B cell (primary cell): ENCODE data around the gene LEMD3. TPM values are rescaled to one million over a fixed set of nuclear protein-coding genes. Genes with fewer than 3 reads are reported as not detected.

Experiments used
- ATAC-seq: fragments of 200-7000 bp; cut with Tn5 transposase; one replicate; pipeline ENCODE4 v1.10.0; 2021; ENCODE audit warnings: low read depth, mild to moderate bottlenecking, moderate number of reproducible peaks, moderate library complexity
- CTCF ChIA-PET: fragments of 350-600 bp; sonication (Branson Sonifier 250); formaldehyde crosslinking; loops from one replicate; lab custom pipeline; 2021; ENCODE audit warnings: antibody characterized with exemption, inconsistent platforms; lab: Charles Lee
- POLR2A ChIA-PET: fragments of 350-600 bp; sonication (Branson Sonifier 250); formaldehyde crosslinking; loops from one replicate; lab custom pipeline; 2021; ENCODE audit warnings: antibody characterized with exemption; lab: Charles Lee
- DNase-seq: peaks from one replicate; pipeline ENCODE4 v3.0.0; 2013
- H2AFZ ChIP-seq: 2 replicates; pipeline ENCODE4 v1.6.1; 2012; ENCODE audit warnings: mild to moderate bottlenecking, low read depth, low read length; ENCODE audit not compliant: insufficient read depth, poor library complexity, severe bottlenecking
- H3K27ac ChIP-seq, 2 donors: 1 replicate in 1 of 2; 2 replicates in 1 of 2; pipeline ENCODE4 v1.5.1; 2012 to 2013; ENCODE audit warnings: low read length in 2 of 2, mild to moderate bottlenecking in 2 of 2, moderate library complexity in 1 of 2
- H3K27me3 ChIP-seq, 4 experiments: fragments of 200-600 bp in 1 of 4; sonication (generic) in 1 of 4; replicated peaks in 1 of 4; 1 replicate in 2 of 4; 2 replicates in 2 of 4; pipeline versions ENCODE4 v1.6.1 to v1.7.0; 2013 to 2016; ENCODE audit warnings: low read length in 3 of 4, mild to moderate bottlenecking in 2 of 4, mixed read lengths in 1 of 4, moderate library complexity in 1 of 4; ENCODE audit not compliant: insufficient read depth in 4 of 4, control insufficient read depth in 3 of 4; ENCODE audit errors: control extremely low read depth in 1 of 4
- H3K36me3 ChIP-seq, 2 experiments: replicated peaks in 1 of 2; 1 replicate in 1 of 2; 2 replicates in 1 of 2; pipeline versions ENCODE4 v1.6.1 to v1.7.1; 2013; ENCODE audit warnings: low read length in 1 of 2; ENCODE audit not compliant: insufficient read depth in 2 of 2, control insufficient read depth in 1 of 2; ENCODE audit errors: control extremely low read depth in 1 of 2, extremely low read depth in 1 of 2
- H3K4me1 ChIP-seq, 2 donors: fragments of 200-600 bp in 1 of 2; sonication (generic) in 1 of 2; 1 replicate in 1 of 2; 2 replicates in 1 of 2; pipeline versions ENCODE4 v1.5.1 to v1.6.1; 2013 to 2017; ENCODE audit warnings: low read length in 2 of 2; ENCODE audit not compliant: control insufficient read depth in 2 of 2, insufficient read depth in 2 of 2
- H3K4me2 ChIP-seq: replicated peaks from 2 replicates; pipeline ENCODE3; 2012; ENCODE audit warnings: mild to moderate bottlenecking, low read depth, low read length; ENCODE audit not compliant: poor library complexity, severe bottlenecking
- H3K4me3 ChIP-seq, 5 experiments: fragments of 200-600 bp in 1 of 5; sonication (generic) in 1 of 5; 1 replicate in 3 of 5; 2 replicates in 2 of 5; pipeline versions ENCODE4 v1.5.1 to v1.7.0; 2011 to 2016; ENCODE audit warnings: low read length in 4 of 5, mild to moderate bottlenecking in 4 of 5, low read depth in 2 of 5, control low read depth in 1 of 5, moderate library complexity in 1 of 5; ENCODE audit not compliant: insufficient read depth in 1 of 5; ENCODE audit errors: control extremely low read depth in 1 of 5, extremely low read depth in 1 of 5
- H3K79me2 ChIP-seq: fragments of 200-600 bp; sonication (generic); one replicate; pipeline ENCODE4 v1.6.0; 2016; ENCODE audit warnings: low read length; ENCODE audit not compliant: control insufficient read depth, insufficient read depth
- H3K9ac ChIP-seq: fragments of 200-600 bp; sonication (generic); 2 replicates; pipeline ENCODE4 v1.6.1; 2017; ENCODE audit warnings: mild to moderate bottlenecking, low read length, moderate library complexity
- H3K9me3 ChIP-seq, 3 donors: one replicate each; pipeline versions ENCODE4 v1.6.1 to v1.7.1; 2013; ENCODE audit warnings: low read length in 2 of 3; ENCODE audit not compliant: control insufficient read depth in 2 of 3, insufficient read depth in 1 of 3; ENCODE audit errors: control extremely low read depth in 1 of 3
- H4K20me1 ChIP-seq: 2 replicates; pipeline ENCODE4 v1.6.0; 2012; ENCODE audit warnings: mild to moderate bottlenecking, low read length; ENCODE audit not compliant: insufficient read depth, control insufficient read depth, poor library complexity, severe bottlenecking
- H3K27ac Mint-ChIP-seq: one replicate; pipeline ENCODE4 v1.8.0; 2021; ENCODE audit warnings: mixed read lengths
- H3K27me3 Mint-ChIP-seq: one replicate; pipeline ENCODE4 v1.8.0; 2021; ENCODE audit warnings: mixed read lengths
- H3K4me1 Mint-ChIP-seq: one replicate; pipeline ENCODE4 v1.8.0; 2021; ENCODE audit warnings: mixed read lengths
- H3K4me3 Mint-ChIP-seq: one replicate; pipeline ENCODE4 v1.8.0; 2021; ENCODE audit warnings: mixed read lengths
- H3K9me3 Mint-ChIP-seq: one replicate; pipeline ENCODE4 v1.8.0; 2022; ENCODE audit warnings: mixed read lengths; ENCODE audit not compliant: insufficient read depth
- EZH2 ChIP-seq: IDR thresholded peaks from 2 replicates; pipeline ENCODE4 v1.6.1; 2012; ENCODE audit warnings: borderline replicate concordance, low read depth, mild to moderate bottlenecking, moderate library complexity, low read length; ENCODE audit not compliant: insufficient read depth, poor library complexity, severe bottlenecking
- WGBS: methylation state at CpG from one replicate; pipeline ENCODE4 v1.1.5; 2013; ENCODE audit warnings: missing lambda C conversion rate; ENCODE audit not compliant: insufficient coverage; 5-methylcytosine and 5-hydroxymethylcytosine counted together
- intact Hi-C: fragments of 100-400 bp; cut with micrococcal nuclease; formaldehyde crosslinking; loops from one replicate; pipeline ENCODE4 v1.10.0; 2022
- polyA plus RNA-seq: library from polyadenylated mRNA; depleted of rRNA; stranded (reverse); fragments of >200 nt; gene quantifications from 2 replicates; pipeline ENCODE4 v1.2.3, GENCODE V29; 2012
- total RNA-seq, 2 donors: library from RNA; stranded (reverse); fragments of 120-200 nt in 1 of 2; gene quantifications; 1 replicate in 1 of 2; 2 replicates in 1 of 2; pipeline versions ENCODE4 v1.2.3 to v1.2.4, GENCODE V29; 2013 to 2022
- TF ChIP-seq, protein P1 (sequence below): fragments of 200-600 bp; IDR thresholded peaks from one replicate; pipeline ENCODE4 v1.8.0; 2022; ENCODE audit warnings: antibody characterized with exemption, mild to moderate bottlenecking

Gene LEMD3
- total and polyA plus RNA-seq, 2 donors (not counting 1 experiment from before 2014, with no cell fraction given): 19.4 to 71.8 TPM

DNA sequence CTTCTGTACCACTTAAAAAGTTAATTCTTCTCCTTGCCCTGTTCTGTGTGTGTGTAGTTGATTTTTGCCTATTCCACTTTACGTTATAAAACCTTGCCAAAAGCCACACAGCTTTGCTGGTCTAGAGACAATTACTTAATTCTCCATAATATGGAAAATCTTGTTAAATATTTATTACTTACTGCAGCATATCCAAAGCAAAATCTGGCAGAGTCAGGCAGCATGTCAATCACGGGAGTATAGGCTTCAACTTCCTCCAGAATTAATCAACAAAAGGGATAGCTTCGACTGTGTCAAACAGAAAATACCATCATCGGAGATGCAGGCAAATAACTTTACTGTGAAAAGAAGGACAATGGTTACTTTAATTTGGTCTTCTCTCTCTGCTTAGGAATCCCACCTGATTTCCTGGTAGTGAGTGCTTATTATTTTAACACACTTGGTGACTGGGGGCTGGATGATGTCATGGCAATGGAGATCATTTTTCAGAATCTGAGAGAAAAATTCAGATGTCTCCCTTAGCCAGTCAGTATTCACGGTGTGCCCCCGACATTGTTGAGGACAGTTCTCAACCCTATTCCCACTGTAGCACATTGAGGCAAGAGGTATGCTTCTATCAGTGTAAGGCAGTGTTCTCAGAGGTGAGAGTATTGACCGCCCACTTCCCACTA is 105.4 kb downstream of the LEMD3 start:
- Mint-ChIP-seq H3K4me1 (peaks cover 9% of the 10 kb centered on the region), H3K9me3 (no peaks in the 10 kb centered on the region), H3K27me3 (peaks cover 29% of the 10 kb centered on the region), H3K4me3 (no peak overlapping the region), H3K27ac (no peak overlapping the region)
- Histone ChIP-seq H3K4me2 (no peak overlapping the region), H3K27me3 (peaks cover 0 to 15% (median 11%) of the 10 kb centered on the region in 4 experiments), H3K4me3 (no peak overlapping the region), H3K9me3 (no peaks in the 10 kb centered on the region), H3K79me2 (no peaks in the 10 kb centered on the region), H2AFZ (no peak overlapping the region), H3K27ac (no peak overlapping the region), H3K9ac (no peak overlapping the region), H3K36me3 (no peaks in the 10 kb centered on the region), H4K20me1 (no peaks in the 10 kb centered on the region), H3K4me1 (peaks cover 13% of the 10 kb centered on the region in 2 donors)
- DNase-seq (no peak), ATAC-seq (no peak)
- no peak for TF ChIP-seq EZH2
- TF ChIP-seq, protein P1, sequence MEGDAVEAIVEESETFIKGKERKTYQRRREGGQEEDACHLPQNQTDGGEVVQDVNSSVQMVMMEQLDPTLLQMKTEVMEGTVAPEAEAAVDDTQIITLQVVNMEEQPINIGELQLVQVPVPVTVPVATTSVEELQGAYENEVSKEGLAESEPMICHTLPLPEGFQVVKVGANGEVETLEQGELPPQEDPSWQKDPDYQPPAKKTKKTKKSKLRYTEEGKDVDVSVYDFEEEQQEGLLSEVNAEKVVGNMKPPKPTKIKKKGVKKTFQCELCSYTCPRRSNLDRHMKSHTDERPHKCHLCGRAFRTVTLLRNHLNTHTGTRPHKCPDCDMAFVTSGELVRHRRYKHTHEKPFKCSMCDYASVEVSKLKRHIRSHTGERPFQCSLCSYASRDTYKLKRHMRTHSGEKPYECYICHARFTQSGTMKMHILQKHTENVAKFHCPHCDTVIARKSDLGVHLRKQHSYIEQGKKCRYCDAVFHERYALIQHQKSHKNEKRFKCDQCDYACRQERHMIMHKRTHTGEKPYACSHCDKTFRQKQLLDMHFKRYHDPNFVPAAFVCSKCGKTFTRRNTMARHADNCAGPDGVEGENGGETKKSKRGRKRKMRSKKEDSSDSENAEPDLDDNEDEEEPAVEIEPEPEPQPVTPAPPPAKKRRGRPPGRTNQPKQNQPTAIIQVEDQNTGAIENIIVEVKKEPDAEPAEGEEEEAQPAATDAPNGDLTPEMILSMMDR: no peak
- intact Hi-C loops: no loop called here
- POLR2A ChIA-PET: no interaction called here
- CTCF ChIA-PET: no interaction called here
- no CpG with 5 or more reads among the region's 7 CpGs for WGBS

DNA sequence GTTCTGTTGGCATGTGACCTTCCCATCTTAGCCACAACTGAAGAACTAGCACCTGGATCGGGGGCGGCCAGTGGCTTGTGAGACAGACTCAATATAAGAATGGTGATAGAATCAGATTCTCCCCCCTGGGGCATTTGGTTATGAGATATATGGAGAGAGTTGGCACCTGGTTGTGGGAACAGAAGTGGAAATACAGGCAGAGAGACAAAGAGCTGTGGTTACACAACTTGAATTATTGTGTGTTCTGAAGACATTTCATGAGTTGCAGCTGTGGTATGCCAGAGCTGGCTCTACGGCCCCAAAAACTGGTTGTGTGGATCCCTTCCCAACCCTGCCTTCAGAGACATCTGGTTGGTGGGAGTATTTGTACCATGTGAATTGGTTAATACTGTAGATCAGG is 106.2 kb downstream of the LEMD3 start:
- ATAC-seq: no peak
- intact Hi-C loops: no loop called here
- POLR2A ChIA-PET: no interaction called here

More for the DNA sequence above, 106.2 kb downstream of the LEMD3 start:
- no peak for DNase-seq
- Mint-ChIP-seq H3K4me1 (peaks cover 9% of the 10 kb centered on the region), H3K4me3 (no peak overlapping the region), H3K9me3 (no peaks in the 10 kb centered on the region), H3K27ac (no peak overlapping the region), H3K27me3 (peaks cover 36% of the 10 kb centered on the region)
- Histone ChIP-seq H3K36me3 (no peaks in the 10 kb centered on the region), H2AFZ (no peak overlapping the region), H3K4me2 (no peak overlapping the region), H3K4me1 (peaks cover 13 to 20% of the 10 kb centered on the region in 2 donors), H3K9me3 (no peaks in the 10 kb centered on the region), H3K9ac (no peak overlapping the region), H3K4me3 (no peak overlapping the region), H3K79me2 (no peaks in the 10 kb centered on the region), H3K27me3 (peaks cover 0 to 24% (median 16%) of the 10 kb centered on the region in 4 experiments), H4K20me1 (no peaks in the 10 kb centered on the region), H3K27ac (no peak overlapping the region)
- WGBS: 56% methylated on average over 1 of the region's 3 CpGs
- TF ChIP-seq, protein P1: no peak
- no peak for TF ChIP-seq EZH2
- CTCF ChIA-PET: no interaction called here
